GM12878 (cell line): ENCODE data around the gene NRP1. TPM values are rescaled to one million over a fixed set of nuclear protein-coding genes. Genes with fewer than 3 reads are reported as not detected.

Source experiments
- ATAC-seq: fragments of 200-7000 bp; cut with Tn5 transposase; 3 replicates; pipeline ENCODE4 v1.9.1; 2020; ENCODE audit warnings: mild to moderate bottlenecking, moderate library complexity
- BruUV-seq: library from RNA; stranded (reverse); fragments of 400-500 nt; replicated peaks from 2 replicates; lab custom pipeline; 2021; lab: Mats Ljungman, UMichigan
- CTCF ChIA-PET: fragments of 300-600 bp; sonication (Branson Sonifier 250); formaldehyde crosslinking; extraction: SDS; loops from one replicate; lab custom pipeline; 2021; ENCODE audit warnings: inconsistent platforms; lab: Yijun Ruan, JAX
- POLR2A ChIA-PET: fragments of 350-600 bp; formaldehyde crosslinking; extraction: SDS; loops from one replicate; lab custom pipeline; 2021; ENCODE audit warnings: inconsistent platforms; lab: Charles Lee
- RAD21 ChIA-PET: fragments of 300-600 bp; sonication (Branson Sonifier 250); formaldehyde crosslinking; loops from one replicate; lab custom pipeline; 2023; ENCODE audit warnings: antibody characterized with exemption; ENCODE audit not compliant: unreplicated experiment; lab: Charles Lee
- SMC1A ChIA-PET: fragments of 300-600 bp; sonication (Branson Sonifier 250); formaldehyde crosslinking; loops from one replicate; lab custom pipeline; 2023; ENCODE audit not compliant: unreplicated experiment, uncharacterized antibody; lab: Charles Lee
- DNase-seq: peaks from one replicate; pipeline ENCODE4 v3.0.0-alpha.2; 2011; ENCODE audit warnings: low read depth, low spot score
- FAIRE-seq: peaks from 3 replicates; lab custom pipeline; 2011; peaks lifted over from hg19 to GRCh38; lab: Jason Lieb, UNC
- H2AFZ ChIP-seq: 2 replicates; pipeline ENCODE4 v1.6.0; 2011; ENCODE audit warnings: low read depth, low read length, control low read depth; ENCODE audit not compliant: control insufficient read depth
- H3K27ac ChIP-seq: 2 replicates; pipeline ENCODE4 v1.5.1; 2011; ENCODE audit warnings: control low read depth; ENCODE audit not compliant: control insufficient read depth, insufficient read depth
- H3K27me3 ChIP-seq, 2 experiments: replicated peaks in 1 of 2; 2 replicates each; pipeline versions ENCODE4 v1.6.0 to v1.6.1; 2011; ENCODE audit warnings: low read length in 1 of 2; ENCODE audit not compliant: control insufficient read depth in 2 of 2, insufficient read depth in 2 of 2
- H3K36me3 ChIP-seq, 2 experiments: 2 replicates each; pipeline ENCODE4 v1.5.1; 2011; ENCODE audit warnings: low read length in 1 of 2; ENCODE audit not compliant: control insufficient read depth in 2 of 2, insufficient read depth in 2 of 2
- H3K4me1 ChIP-seq: 2 replicates; pipeline ENCODE4 v1.6.1; 2011; ENCODE audit warnings: mild to moderate bottlenecking, low read length, moderate library complexity, mixed read lengths; ENCODE audit not compliant: control insufficient read depth, insufficient read depth
- H3K4me2 ChIP-seq: 2 replicates; pipeline ENCODE4 v1.6.0; 2011; ENCODE audit warnings: control low read depth; ENCODE audit not compliant: control insufficient read depth, insufficient read depth
- H3K4me3 ChIP-seq: fragments of 200-600 bp; sonication (generic); 2 replicates; pipeline ENCODE4 v1.5.1; 2016
- H3K79me2 ChIP-seq: 2 replicates; pipeline ENCODE4 v1.6.0; 2011; ENCODE audit warnings: low read length; ENCODE audit not compliant: control insufficient read depth, insufficient read depth
- H3K9ac ChIP-seq: 2 replicates; pipeline ENCODE4 v1.8.0; 2011; ENCODE audit warnings: low read length, control low read depth, mixed read lengths; ENCODE audit not compliant: control insufficient read depth, insufficient read depth
- H3K9me3 ChIP-seq: replicated peaks from 3 replicates; pipeline ENCODE4 v1.5.1; 2011; ENCODE audit warnings: mild to moderate bottlenecking, low read length; ENCODE audit not compliant: control insufficient read depth, insufficient read depth
- H4K20me1 ChIP-seq: 2 replicates; pipeline ENCODE4 v1.6.0; 2011; ENCODE audit not compliant: control insufficient read depth, insufficient read depth
- CREB1 ChIP-seq: IDR thresholded peaks from 2 replicates; pipeline ENCODE4 v1.6.1; 2012; ENCODE audit warnings: low read depth, mild to moderate bottlenecking, inconsistent platforms
- KDM1A ChIP-seq: fragments of 200-600 bp; sonication (generic); IDR thresholded peaks from 2 replicates; pipeline ENCODE4 v1.6.1; 2016; ENCODE audit warnings: borderline replicate concordance
- MEF2B ChIP-seq: fragments of 450-650 bp; IDR thresholded peaks from 2 replicates; pipeline ENCODE4 v1.6.1; 2018; ENCODE audit warnings: mild to moderate bottlenecking, moderate library complexity; ENCODE audit not compliant: partially characterized antibody, poor library complexity, severe bottlenecking
- NBN ChIP-seq: fragments of 450-650 bp; IDR thresholded peaks from 2 replicates; pipeline ENCODE4 v1.6.1; 2016
- REST ChIP-seq: IDR thresholded peaks from 2 replicates; pipeline ENCODE4 v1.6.1; 2012; ENCODE audit warnings: mild to moderate bottlenecking, low read depth, low read length
- ZNF207 ChIP-seq: fragments of 450-650 bp; IDR thresholded peaks from 2 replicates; pipeline ENCODE4 v1.6.1; 2014; ENCODE audit warnings: antibody characterized with exemption, mild to moderate bottlenecking, borderline replicate concordance
- WGBS: methylation state at CpG from one replicate; pipeline ENCODE4 v1.1.6; 2016; ENCODE audit warnings: low lambda C conversion rate; ENCODE audit not compliant: insufficient replicate concordance, insufficient coverage; ENCODE audit errors: missing lambda C conversion rate; 5-methylcytosine and 5-hydroxymethylcytosine counted together
- in situ Hi-C: fragments of 300-500 bp; cut with MboI; formaldehyde crosslinking; loops from 9 replicates; pipeline ENCODE4 v1.14.3; 2018; ENCODE audit warnings: mixed read lengths
- intact Hi-C: fragments of 100-400 bp; cut with micrococcal nuclease; formaldehyde crosslinking; loops from one replicate; pipeline ENCODE4 v1.14.2; 2022; ENCODE audit not compliant: unreplicated experiment
- polyA plus RNA-seq, 11 experiments: library from polyadenylated mRNA; depleted of rRNA in 4 of 11; unstranded in 6 of 11; stranded (reverse) in 5 of 11; fragments of >200 nt; fragmentation: Nextera tagmentation in 4 of 11; fragmentation: Illumina TruSeq in 1 of 11; extraction: Ambion mirVana in 4 of 11; extraction: Trizol in 1 of 11; gene quantifications; 1 replicate in 1 of 11; 2 replicates in 10 of 11; pipeline versions ENCODE4 v1.2.1 to v1.2.3, GENCODE V29; 2011 to 2016; ENCODE audit warnings: inconsistent platforms in 2 of 11, missing spikeins in 2 of 11, low read depth in 1 of 11
- total RNA-seq, 4 experiments: library from RNA; depleted of rRNA in 3 of 4; stranded (reverse); fragments of >200 nt in 3 of 4; fragmentation: Illumina TruSeq in 1 of 4; extraction: Trizol in 1 of 4; gene quantifications; 2 replicates each; pipeline versions ENCODE4 v1.2.1 to v1.2.3, GENCODE V29; 2013 to 2021
- TF ChIP-seq, protein P1 (sequence below): fragments of 450-650 bp; IDR thresholded peaks from 2 replicates; pipeline ENCODE4 v1.6.1; 2016; ENCODE audit warnings: mild to moderate bottlenecking

Gene NRP1
- total and polyA plus RNA-seq, 10 of the 15 experiments (the other 5 are each of a cell fraction or from before 2014, with no cell fraction given), result 0.11 to 12.1 (median 0.52) TPM

DNA sequence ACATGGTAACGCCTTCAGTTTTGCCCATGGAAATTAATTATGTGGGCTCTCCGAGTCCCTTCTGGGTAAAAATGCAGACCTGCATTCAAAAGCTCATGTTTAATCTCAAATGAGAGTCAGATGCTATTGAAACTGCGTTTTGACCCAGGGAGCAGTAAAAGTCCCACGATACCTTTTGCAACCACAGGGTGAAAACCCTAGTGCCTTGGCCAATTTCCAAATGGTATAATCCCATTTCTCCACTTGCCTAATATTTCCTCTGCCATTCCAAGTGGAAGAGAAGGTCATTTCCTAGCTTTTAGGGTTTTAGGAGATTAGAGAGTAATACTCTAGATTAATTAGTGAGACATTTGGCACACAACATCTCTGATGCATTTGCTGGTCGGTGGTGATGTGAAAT is 132.5 kb downstream of the NRP1 start:
- FAIRE-seq (no peak), DNase-seq (no peak), ATAC-seq (no peak)
- Histone ChIP-seq H3K4me2 (no peak overlapping the region), H3K27me3 (no peaks in the 10 kb centered on the region), H3K36me3 (no peaks in the 10 kb centered on the region), H3K9ac (no peak overlapping the region), H4K20me1 (no peaks in the 10 kb centered on the region), H2AFZ (no peak overlapping the region), H3K4me1 (no peaks in the 10 kb centered on the region), H3K79me2 (no peaks in the 10 kb centered on the region), H3K27ac (no peak overlapping the region), H3K9me3 (no peaks in the 10 kb centered on the region), H3K4me3 (no peak overlapping the region)
- in situ Hi-C loops, result no loop called here
- BruUV-seq, result no TSS peak
- POLR2A ChIA-PET, result no interaction called here
- intact Hi-C loops, result no loop called here
- WGBS, result 6% methylated on average over 5 of the region's 5 CpGs
- RAD21 ChIA-PET, result interaction anchor here (1.2 to 1.8 kb wide), 2 partner anchors 9 to 130 kb away, joined by 3 to 8 read pairs; no protein-coding TSS in a partner anchor
- CTCF ChIA-PET, result interaction anchor here (2.8 kb wide), 1 partner anchor 9 kb away, joined by 33 read pairs; no protein-coding TSS in a partner anchor
- SMC1A ChIA-PET, result interaction anchor here (0.6 to 1.5 kb wide), 6 partner anchors 9 to 849 kb away, joined by 3 read pairs; no protein-coding TSS in a partner anchor
- TF ChIP-seq, protein P1, sequence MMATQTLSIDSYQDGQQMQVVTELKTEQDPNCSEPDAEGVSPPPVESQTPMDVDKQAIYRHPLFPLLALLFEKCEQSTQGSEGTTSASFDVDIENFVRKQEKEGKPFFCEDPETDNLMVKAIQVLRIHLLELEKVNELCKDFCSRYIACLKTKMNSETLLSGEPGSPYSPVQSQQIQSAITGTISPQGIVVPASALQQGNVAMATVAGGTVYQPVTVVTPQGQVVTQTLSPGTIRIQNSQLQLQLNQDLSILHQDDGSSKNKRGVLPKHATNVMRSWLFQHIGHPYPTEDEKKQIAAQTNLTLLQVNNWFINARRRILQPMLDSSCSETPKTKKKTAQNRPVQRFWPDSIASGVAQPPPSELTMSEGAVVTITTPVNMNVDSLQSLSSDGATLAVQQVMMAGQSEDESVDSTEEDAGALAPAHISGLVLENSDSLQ, result no peak
- TF ChIP-seq ZNF207, result no peak
- TF ChIP-seq REST, result no peak
- no peak for TF ChIP-seq NBN
- no peak for TF ChIP-seq CREB1
- TF ChIP-seq KDM1A, result no peak
- TF ChIP-seq MEF2B, result no peak
